ENCODE results near the gene AKAP11. TPM values are rescaled to one million over a fixed set of nuclear protein-coding genes. Genes with fewer than 3 reads are reported as not detected.

The AKAP11 gene
- polyA plus RNA-seq, 3 donors, result 33.5 to 36.8 (median 36.2) TPM

- DNase-seq (ENCODE audit: low read depth in 3 of 3, low spot score in 2 of 3), result peak in 1 of 3 donors; percentile 16
Measured at GRCh38 chr13:42333613-42334328, 61.8 kb downstream of the AKAP11 start.

GRCh38 chr13:42334329-42334706 lies 62.4 kb downstream of the AKAP11 start:
- DNase-seq (ENCODE audit: low read depth in 3 of 3, low spot score in 2 of 3), result peak in 1 of 3 donors; percentile 4

- no peak for DNase-seq (ENCODE audit: low read depth in 3 of 3, low spot score in 2 of 3)
Measured at GRCh38 chr13:42337808-42338600, 66.1 kb downstream of the AKAP11 start.

GRCh38 chr13:42345367-42345766 lies 73.4 kb downstream of the AKAP11 start:
- no peak for DNase-seq (ENCODE audit: low read depth in 3 of 3, low spot score in 2 of 3)

- no peak for DNase-seq (ENCODE audit: low read depth in 3 of 3, low spot score in 2 of 3)
Measured at GRCh38 chr13:42348576-42348975, 76.6 kb downstream of the AKAP11 start.

- DNase-seq (ENCODE audit: low read depth in 3 of 3, low spot score in 2 of 3), result no peak
Measured at GRCh38 chr13:42350141-42350540, 78.2 kb downstream of the AKAP11 start.

- no peak for DNase-seq (ENCODE audit: low read depth in 3 of 3, low spot score in 2 of 3)
Measured at GRCh38 chr13:42354241-42355091, 82.5 kb downstream of the AKAP11 start.

- DNase-seq (ENCODE audit: low read depth in 3 of 3, low spot score in 2 of 3), result no peak
Measured at GRCh38 chr13:42355092-42355485, 83.1 kb downstream of the AKAP11 start.

- no peak for DNase-seq (ENCODE audit: low read depth in 3 of 3, low spot score in 2 of 3)
Measured at GRCh38 chr13:42355491-42356183, 83.7 kb downstream of the AKAP11 start.

- DNase-seq (ENCODE audit: low read depth in 3 of 3, low spot score in 2 of 3), result no peak
Measured at GRCh38 chr13:42356184-42356575, 84.2 kb downstream of the AKAP11 start.

- DNase-seq (ENCODE audit: low read depth in 3 of 3, low spot score in 2 of 3), result no peak
Measured at GRCh38 chr13:42360046-42360574, 88.2 kb downstream of the AKAP11 start.

- no peak for DNase-seq (ENCODE audit: low read depth in 3 of 3, low spot score in 2 of 3)
Measured at GRCh38 chr13:42361701-42362100, 89.7 kb downstream of the AKAP11 start.

- DNase-seq (ENCODE audit: low read depth in 3 of 3, low spot score in 2 of 3), result no peak
Measured at GRCh38 chr13:42363941-42364612, 92.1 kb downstream of the AKAP11 start.

GRCh38 chr13:42364613-42365000 lies 92.7 kb downstream of the AKAP11 start:
- no peak for DNase-seq (ENCODE audit: low read depth in 3 of 3, low spot score in 2 of 3)

- DNase-seq (ENCODE audit: low read depth in 3 of 3, low spot score in 2 of 3), result no peak
Measured at GRCh38 chr13:42367831-42368230, 95.9 kb downstream of the AKAP11 start.

- DNase-seq (ENCODE audit: low read depth in 3 of 3, low spot score in 2 of 3), result no peak
Measured at GRCh38 chr13:42369071-42369797, 97.3 kb downstream of the AKAP11 start.

GRCh38 chr13:42370229-42370628 lies 98.3 kb downstream of the AKAP11 start:
- no peak for DNase-seq (ENCODE audit: low read depth in 3 of 3, low spot score in 2 of 3)

Measured in right renal cortex interstitium (tissue), 3 donors.